A549 (cell line): ENCODE measurements around the gene MTHFS.

Experiments used
- CEBPB ChIP-seq, 2 experiments: fragments of >200 bp in 1 of 2; sonication (Bioruptor Twin) in 1 of 2; formaldehyde crosslinking in 1 of 2; IDR thresholded peaks; 2 replicates each; pipeline ENCODE4 v1.6.1; 2012 to 2016
- CHD2 ChIP-seq: fragments of 150-350 bp; IDR thresholded peaks from 2 replicates; pipeline ENCODE4 v1.6.1; 2014; ENCODE audit warnings: low read length; ENCODE audit not compliant: partially characterized antibody
- CHD4 ChIP-seq: fragments of 200-600 bp; sonication (generic); IDR thresholded peaks from 2 replicates; pipeline ENCODE4 v1.6.1; 2016; ENCODE audit warnings: antibody characterized with exemption, mild to moderate bottlenecking, borderline replicate concordance
- CTCF ChIP-seq: fragments of >200 bp; sonication (Bioruptor Twin); formaldehyde crosslinking; IDR thresholded peaks from 3 replicates; pipeline ENCODE4 v1.5.1; 2016
- ESRRA ChIP-seq: fragments of 150-350 bp; IDR thresholded peaks from 2 replicates; pipeline ENCODE4 v1.6.1; 2014; ENCODE audit warnings: mild to moderate bottlenecking, low read length, borderline replicate concordance
- FOSL2 ChIP-seq, 2 experiments: fragments of 450-650 bp in 1 of 2; fragments of >200 bp in 1 of 2; sonication (Bioruptor Twin) in 1 of 2; formaldehyde crosslinking; IDR thresholded peaks; 2 replicates each; pipeline versions ENCODE4 v1.5.0 to v1.6.1; 2016 to 2020; ENCODE audit warnings: mild to moderate bottlenecking in 1 of 2, moderate library complexity in 1 of 2
- JUNB ChIP-seq: fragments of >200 bp; sonication (Bioruptor Twin); formaldehyde crosslinking; IDR thresholded peaks from 2 replicates; pipeline ENCODE4 v1.6.1; 2016
- KDM5A ChIP-seq: fragments of 200-600 bp; sonication (generic); IDR thresholded peaks from 2 replicates; pipeline ENCODE4 v1.6.1; 2016; ENCODE audit warnings: antibody characterized with exemption, mild to moderate bottlenecking
- MYC ChIP-seq: IDR thresholded peaks from 2 replicates; pipeline ENCODE4 v1.6.1; 2012; ENCODE audit warnings: mild to moderate bottlenecking, inconsistent platforms, low read length, improper control_type of control experiment, borderline replicate concordance
- PBX3 ChIP-seq: IDR thresholded peaks from 2 replicates; pipeline ENCODE4 v1.6.1; 2012
- POLR2A ChIP-seq: IDR thresholded peaks from 2 replicates; pipeline ENCODE4 v1.6.1; 2012; ENCODE audit warnings: mild to moderate bottlenecking, low read length

GRCh38 chr15:79942741-79943481 is 46.1 kb upstream of the MTHFS start:
- TF ChIP-seq CEBPB (IDR thresholded peaks at IDR 0.05) (no peak), JUNB (no peak), POLR2A (no peak), ESRRA (no peak), CTCF (no peak), FOSL2 (IDR thresholded peaks at IDR 0.05) (no peak), FOSL2 (CRISPR knock-in tag; IDR thresholded peaks at IDR 0.05) (peak; percentile 48), PBX3 (no peak), MYC (no peak), KDM5A (no peak), CHD4 (no peak), CHD2 (no peak)
